ENCODE measurements around the gene ATP6V0D1.
A peak's percentile ranks its signal among the peaks of the same experiment; 100 is the strongest.

The ATP6V0D1 gene

GRCh38 chr16:67407788-67408452, 73.0 kb downstream of the ATP6V0D1 start:
- POLR2A ChIA-PET: no interaction called here
- no peak overlapping the region for H3K4me3 ChIP-seq (ENCODE audit: low read depth, low read length)
- TF ChIP-seq CTCF (IDR thresholded peaks at IDR 0.05; ENCODE audit: insufficient read depth, low read length, missing control alignments): no peak
- no peak for DNase-seq (ENCODE audit: low read depth, low spot score)
- CTCF ChIA-PET: interaction anchor here (1.0 to 5.4 kb wide), 7 partner anchors 9 to 147 kb away, joined by 3 to 38 read pairs (median 4); partner anchors contain the start of genes TPPP3 and ZDHHC1

- DNase-seq (ENCODE audit: low read depth, low spot score): no peak
- no peak overlapping the region for H3K4me3 ChIP-seq (ENCODE audit: low read depth, low read length)
- ChIA-PET CTCF (interaction anchor here (1.0 to 5.4 kb wide), 6 partner anchors 8 to 147 kb away, joined by 3 to 38 read pairs (median 6); partner anchors contain the start of genes TPPP3 and ZDHHC1), POLR2A (no interaction called here)
- TF ChIP-seq CTCF (IDR thresholded peaks at IDR 0.05; ENCODE audit: insufficient read depth, low read length, missing control alignments): no peak
These were observed 73.7 kb downstream of the ATP6V0D1 start for GRCh38 chr16:67407176-67407787.

- peak; percentile 47 for DNase-seq (ENCODE audit: low read depth, low spot score)
- ChIA-PET POLR2A (no interaction called here), CTCF (interaction anchor here (4.6 to 5.4 kb wide), 2 partner anchors 11 to 20 kb away, joined by 32 to 38 read pairs; partner anchors contain the start of gene ZDHHC1)
- TF ChIP-seq CTCF (IDR thresholded peaks at IDR 0.05; ENCODE audit: insufficient read depth, low read length, missing control alignments): no peak
- no peak overlapping the region for H3K4me3 ChIP-seq (ENCODE audit: low read depth, low read length)
These were observed 74.6 kb downstream of the ATP6V0D1 start for GRCh38 chr16:67406111-67406971.

- CTCF ChIA-PET: interaction anchor here (4.6 to 5.4 kb wide), 2 partner anchors 12 to 21 kb away, joined by 32 to 38 read pairs; partner anchors contain the start of gene ZDHHC1
- POLR2A ChIA-PET: no interaction called here
These were observed 75.6 kb downstream of the ATP6V0D1 start for GRCh38 chr16:67405336-67405735.

GRCh38 chr16:67404740-67405226, 76.2 kb downstream of the ATP6V0D1 start:
- DNase-seq (ENCODE audit: low read depth, low spot score): no peak
- H3K4me3 ChIP-seq (ENCODE audit: low read depth, low read length): no peak overlapping the region
- ChIA-PET CTCF (interaction anchor here (1.4 to 5.4 kb wide), 3 partner anchors 12 to 22 kb away, joined by 5 to 38 read pairs (median 32); partner anchors contain the start of gene ZDHHC1), POLR2A (no interaction called here)
- TF ChIP-seq CTCF (IDR thresholded peaks at IDR 0.05; ENCODE audit: insufficient read depth, low read length, missing control alignments): no peak

More at GRCh38 chr16:67405336-67405735, 75.6 kb downstream of the ATP6V0D1 start:
- no peak overlapping the region for H3K4me3 ChIP-seq (ENCODE audit: low read depth, low read length)
- DNase-seq (ENCODE audit: low read depth, low spot score): no peak
- TF ChIP-seq CTCF (IDR thresholded peaks at IDR 0.05; ENCODE audit: insufficient read depth, low read length, missing control alignments): no peak

All from AG04449 (cell line).